Activated T-cell treated with anti-CD3 and anti-CD28 coated beads, Interleukin-2, amount 50 U/mL, for 72 hours (primary cell): ENCODE measurements around the gene CHCHD3. TPM values are rescaled to one million over a fixed set of nuclear protein-coding genes. Genes with fewer than 3 reads are reported as not detected.

Experiments used
- ATAC-seq, 2 donors: fragments of 150-1000 bp; cut with Tn5 transposase; replicated peaks in 1 of 2; 2 replicates each; pipeline ENCODE4 v1.10.0; 2021; ENCODE audit warnings: moderate library complexity in 2 of 2, mild to moderate bottlenecking in 1 of 2
- DNase-seq, 2 donors: peaks; one replicate each; pipeline ENCODE4 v3.0.0; 2021 to 2022; ENCODE audit warnings: mixed read lengths in 1 of 2
- H3K27ac Mint-ChIP-seq: one replicate; pipeline ENCODE4 v1.8.0; 2022; ENCODE audit warnings: mild to moderate bottlenecking, moderate library complexity, mixed read lengths
- H3K27me3 Mint-ChIP-seq: one replicate; pipeline ENCODE4 v1.8.0; 2022; ENCODE audit warnings: low read depth, mixed read lengths
- H3K36me3 Mint-ChIP-seq, 2 donors: one replicate each; pipeline ENCODE4 v1.8.0; 2022; ENCODE audit warnings: mixed read lengths in 2 of 2, mild to moderate bottlenecking in 1 of 2; ENCODE audit not compliant: insufficient read depth in 2 of 2
- H3K4me1 Mint-ChIP-seq: one replicate; pipeline ENCODE4 v1.8.0; 2022; ENCODE audit warnings: low read depth, mixed read lengths
- H3K4me3 Mint-ChIP-seq, 2 donors: one replicate each; pipeline ENCODE4 v1.8.0; 2022; ENCODE audit warnings: mild to moderate bottlenecking in 2 of 2, mixed read lengths in 2 of 2, moderate library complexity in 2 of 2
- H3K9me3 Mint-ChIP-seq, 2 donors: one replicate each; pipeline ENCODE4 v1.8.0; 2022; ENCODE audit warnings: mixed read lengths in 2 of 2
- total RNA-seq, 2 donors: library from RNA; stranded (reverse); gene quantifications; one replicate each; pipeline ENCODE4 v1.2.3, GENCODE V29; 2022

Gene CHCHD3
- total RNA-seq, 2 donors from 2014 or later = 59.3 to 75.5 TPM

- ATAC-seq (no peak), DNase-seq (no peak)
- no peak overlapping the region for H3K27ac Mint-ChIP-seq
- peaks cover 0 to 4% of the 10 kb centered on the region in 2 donors for H3K9me3 Mint-ChIP-seq
- no peak overlapping the region for H3K4me3 Mint-ChIP-seq
- H3K36me3 Mint-ChIP-seq = peaks cover 2 to 6% of the 10 kb centered on the region in 2 donors
- no peaks in the 10 kb centered on the region for H3K27me3 Mint-ChIP-seq
- peaks cover 16% of the 10 kb centered on the region for H3K4me1 Mint-ChIP-seq
These were observed 298.9 kb downstream of the CHCHD3 start for GRCh38 chr7:132782777-132783640.

GRCh38 chr7:132780822-132781221 is 301.1 kb downstream of the CHCHD3 start:
- no peak for ATAC-seq
- peaks cover 2 to 6% of the 10 kb centered on the region in 2 donors for H3K36me3 Mint-ChIP-seq

GRCh38 chr7:132779164-132779563 is 302.7 kb downstream of the CHCHD3 start:
- H3K27me3 Mint-ChIP-seq = no peaks in the 10 kb centered on the region
- H3K4me1 Mint-ChIP-seq = peaks cover 24% of the 10 kb centered on the region
- DNase-seq (no peak), ATAC-seq (peak; percentile 58 to 60)
- no peak overlapping the region for H3K4me3 Mint-ChIP-seq
- peaks cover 3 to 5% of the 10 kb centered on the region in 2 donors for H3K9me3 Mint-ChIP-seq
- no peak overlapping the region for H3K27ac Mint-ChIP-seq
- no peaks in the 10 kb centered on the region for H3K36me3 Mint-ChIP-seq

More at GRCh38 chr7:132780822-132781221, 301.1 kb downstream of the CHCHD3 start:
- no peaks in the 10 kb centered on the region for H3K27me3 Mint-ChIP-seq
- no peak overlapping the region for H3K4me3 Mint-ChIP-seq
- H3K27ac Mint-ChIP-seq = no peak overlapping the region
- no peak for DNase-seq
- peaks cover 3 to 5% of the 10 kb centered on the region in 2 donors for H3K9me3 Mint-ChIP-seq
- H3K4me1 Mint-ChIP-seq = peaks cover 24% of the 10 kb centered on the region

GRCh38 chr7:132778761-132779160 is 303.1 kb downstream of the CHCHD3 start:
- Mint-ChIP-seq H3K9me3 (peaks cover 3 to 5% of the 10 kb centered on the region in 2 donors), H3K27ac (no peak overlapping the region), H3K27me3 (no peaks in the 10 kb centered on the region), H3K4me1 (peaks cover 29% of the 10 kb centered on the region), H3K4me3 (no peak overlapping the region), H3K36me3 (no peaks in the 10 kb centered on the region)
- DNase-seq = peak; percentile 12 to 18
- ATAC-seq = peak; percentile 73 to 74

GRCh38 chr7:132777956-132778355 is 303.9 kb downstream of the CHCHD3 start:
- H3K4me1 Mint-ChIP-seq = peaks cover 37% of the 10 kb centered on the region
- ATAC-seq (no peak), DNase-seq (no peak)
- no peak overlapping the region for H3K27ac Mint-ChIP-seq
- H3K4me3 Mint-ChIP-seq = no peak overlapping the region
- peaks cover 3 to 5% of the 10 kb centered on the region in 2 donors for H3K9me3 Mint-ChIP-seq
- no peaks in the 10 kb centered on the region for H3K36me3 Mint-ChIP-seq
- H3K27me3 Mint-ChIP-seq = no peaks in the 10 kb centered on the region

- no peaks in the 10 kb centered on the region for H3K36me3 Mint-ChIP-seq
- H3K4me1 Mint-ChIP-seq = peaks cover 38% of the 10 kb centered on the region
- no peak for ATAC-seq
- no peak overlapping the region for H3K4me3 Mint-ChIP-seq
- DNase-seq = no peak
- peaks cover 3 to 5% of the 10 kb centered on the region in 2 donors for H3K9me3 Mint-ChIP-seq
- H3K27ac Mint-ChIP-seq = no peak overlapping the region
- no peaks in the 10 kb centered on the region for H3K27me3 Mint-ChIP-seq
These were observed 304.5 kb downstream of the CHCHD3 start for GRCh38 chr7:132777414-132777813.

GRCh38 chr7:132776048-132776620 is 305.8 kb downstream of the CHCHD3 start:
- no peak overlapping the region for H3K27ac Mint-ChIP-seq
- DNase-seq (no peak), ATAC-seq (no peak)
- H3K4me3 Mint-ChIP-seq = no peak overlapping the region
- H3K4me1 Mint-ChIP-seq = peaks cover 46% of the 10 kb centered on the region
- peaks cover 3 to 5% of the 10 kb centered on the region in 2 donors for H3K9me3 Mint-ChIP-seq
- H3K36me3 Mint-ChIP-seq = no peaks in the 10 kb centered on the region
- H3K27me3 Mint-ChIP-seq = no peaks in the 10 kb centered on the region

- Mint-ChIP-seq H3K4me1 (peaks cover 45% of the 10 kb centered on the region), H3K27ac (peak overlapping the region; percentile 90), H3K4me3 (peak overlapping the region in 1 of 2 donors; percentile 55), H3K9me3 (peaks cover 7 to 14% of the 10 kb centered on the region in 2 donors), H3K36me3 (peaks cover 8 to 12% of the 10 kb centered on the region in 2 donors), H3K27me3 (no peaks in the 10 kb centered on the region)
- DNase-seq (no peak), ATAC-seq (peak; percentile 83 to 89)
These were observed 308.3 kb downstream of the CHCHD3 start for GRCh38 chr7:132773527-132773956.

GRCh38 chr7:132771301-132771730 is 310.6 kb downstream of the CHCHD3 start:
- ATAC-seq (peak; percentile 35 to 40), DNase-seq (peak; percentile 15 to 28)
- no peak overlapping the region for H3K27ac Mint-ChIP-seq
- H3K4me3 Mint-ChIP-seq = peak overlapping the region in 1 of 2 donors; percentile 13
- H3K9me3 Mint-ChIP-seq = peaks cover 3 to 11% of the 10 kb centered on the region in 2 donors
- H3K4me1 Mint-ChIP-seq = peaks cover 33% of the 10 kb centered on the region
- peaks cover 8 to 12% of the 10 kb centered on the region in 2 donors for H3K36me3 Mint-ChIP-seq
- no peaks in the 10 kb centered on the region for H3K27me3 Mint-ChIP-seq

GRCh38 chr7:132770055-132770454 is 311.8 kb downstream of the CHCHD3 start:
- Mint-ChIP-seq H3K4me1 (peaks cover 33% of the 10 kb centered on the region), H3K27me3 (no peaks in the 10 kb centered on the region), H3K27ac (no peak overlapping the region), H3K4me3 (no peak overlapping the region), H3K9me3 (peaks cover 3 to 11% of the 10 kb centered on the region in 2 donors), H3K36me3 (peaks cover 8 to 12% of the 10 kb centered on the region in 2 donors)
- no peak for ATAC-seq
- no peak for DNase-seq

GRCh38 chr7:132769280-132769679 is 312.6 kb downstream of the CHCHD3 start:
- Mint-ChIP-seq H3K27ac (no peak overlapping the region), H3K4me3 (no peak overlapping the region), H3K9me3 (peaks cover 3 to 11% of the 10 kb centered on the region in 2 donors), H3K36me3 (peaks cover 8 to 12% of the 10 kb centered on the region in 2 donors), H3K4me1 (peaks cover 33% of the 10 kb centered on the region), H3K27me3 (no peaks in the 10 kb centered on the region)
- ATAC-seq (no peak), DNase-seq (no peak)

GRCh38 chr7:132768099-132768498 is 313.8 kb downstream of the CHCHD3 start:
- Mint-ChIP-seq H3K36me3 (peaks cover 8 to 12% of the 10 kb centered on the region in 2 donors), H3K4me1 (peaks cover 22% of the 10 kb centered on the region), H3K4me3 (no peak overlapping the region), H3K9me3 (peaks cover 3 to 11% of the 10 kb centered on the region in 2 donors), H3K27me3 (no peaks in the 10 kb centered on the region), H3K27ac (no peak overlapping the region)
- ATAC-seq (no peak), DNase-seq (no peak)

GRCh38 chr7:132767378-132767777 is 314.5 kb downstream of the CHCHD3 start:
- no peaks in the 10 kb centered on the region for H3K27me3 Mint-ChIP-seq
- peaks cover 3 to 11% of the 10 kb centered on the region in 2 donors for H3K9me3 Mint-ChIP-seq
- no peak for ATAC-seq

More at GRCh38 chr7:132767378-132767777, 314.5 kb downstream of the CHCHD3 start:
- Mint-ChIP-seq H3K27ac (no peak overlapping the region), H3K36me3 (peaks cover 8 to 12% of the 10 kb centered on the region in 2 donors), H3K4me1 (peaks cover 19% of the 10 kb centered on the region), H3K4me3 (no peak overlapping the region)
- DNase-seq = no peak
